Measurements from ENCODE around the gene OR2A25.

GRCh38 chr7:144102041-144102440 is 32.4 kb downstream of the OR2A25 start:
- TF ChIP-seq CTCF (IDR thresholded peaks at IDR 0.05), result no peak
- TF ChIP-seq POLR2AphosphoS5 (IDR thresholded peaks at IDR 0.05), result no peak
- TF ChIP-seq POLR2A (IDR thresholded peaks at IDR 0.05), result no peak
- TF ChIP-seq EP300 (IDR thresholded peaks at IDR 0.05), result no peak
